IMR-90 (cell line): ENCODE data around the gene SFXN3. TPM values are rescaled to one million over a fixed set of nuclear protein-coding genes. Genes with fewer than 3 reads are reported as not detected.

ENCODE experiments used
- ATAC-seq: fragments of 200-7000 bp; cut with Tn5 transposase; 2 replicates; pipeline ENCODE4 v1.9.1; 2020; ENCODE audit warnings: low read depth, mild to moderate bottlenecking, moderate library complexity
- BruUV-seq: library from RNA; stranded (reverse); fragments of 400-500 nt; replicated peaks from 2 replicates; lab custom pipeline; 2021; lab: Mats Ljungman, UMichigan
- CTCF ChIA-PET: fragments of 300-600 bp; formaldehyde crosslinking; extraction: SDS; loops from one replicate; lab custom pipeline; 2021; ENCODE audit warnings: antibody characterized with exemption; lab: Yijun Ruan, JAX
- POLR2A ChIA-PET: fragments of 300-600 bp; sonication (Branson Sonifier 250); formaldehyde crosslinking; loops from one replicate; lab custom pipeline; 2022; ENCODE audit warnings: antibody characterized with exemption; ENCODE audit not compliant: unreplicated experiment; lab: Charles Lee
- DNase-seq: peaks from one replicate; pipeline ENCODE4 v3.0.0; 2013
- H2AFZ ChIP-seq: replicated peaks from 2 replicates; pipeline ENCODE3; 2013; ENCODE audit warnings: low read length, mild to moderate bottlenecking; ENCODE audit not compliant: poor library complexity
- H2AK5ac ChIP-seq: 2 replicates; pipeline ENCODE4 v1.6.1; 2013; ENCODE audit warnings: low read depth, low read length, inconsistent platforms
- H2AK9ac ChIP-seq: replicated peaks from 2 replicates; pipeline ENCODE3; 2013; ENCODE audit warnings: mild to moderate bottlenecking, low read depth, low read length, moderate library complexity; ENCODE audit not compliant: poor library complexity
- H2BK120ac ChIP-seq: 2 replicates; pipeline ENCODE4 v1.6.1; 2013; ENCODE audit warnings: low read depth, low read length, inconsistent platforms
- H2BK15ac ChIP-seq: 3 replicates; pipeline ENCODE4 v1.6.1; 2013; ENCODE audit warnings: low read depth, low read length, inconsistent platforms
- H2BK20ac ChIP-seq: 2 replicates; pipeline ENCODE4 v1.6.1; 2013; ENCODE audit warnings: low read depth, mild to moderate bottlenecking, inconsistent platforms, low read length, moderate library complexity
- H2BK5ac ChIP-seq: 2 replicates; pipeline ENCODE4 v1.6.1; 2013; ENCODE audit warnings: mild to moderate bottlenecking, low read depth, low read length, inconsistent platforms; ENCODE audit not compliant: poor library complexity, severe bottlenecking
- H3K14ac ChIP-seq: replicated peaks from 2 replicates; pipeline ENCODE4 v1.6.1; 2013; ENCODE audit warnings: low read depth, low read length, inconsistent platforms
- H3K18ac ChIP-seq: 2 replicates; pipeline ENCODE4 v1.6.1; 2013; ENCODE audit warnings: low read depth, low read length, control low read depth
- H3K23ac ChIP-seq: 2 replicates; pipeline ENCODE4 v1.6.1; 2013; ENCODE audit warnings: low read depth, low read length, inconsistent platforms
- H3K27ac ChIP-seq: 2 replicates; pipeline ENCODE4 v1.5.1; 2013; ENCODE audit warnings: mild to moderate bottlenecking, control low read depth, low read length; ENCODE audit not compliant: insufficient read depth
- H3K27me3 ChIP-seq: 2 replicates; pipeline ENCODE4 v1.6.1; 2013; ENCODE audit warnings: low read length; ENCODE audit not compliant: control insufficient read depth, insufficient read depth
- H3K36me3 ChIP-seq: 2 replicates; pipeline ENCODE4 v1.6.1; 2013; ENCODE audit warnings: low read length, mixed read lengths; ENCODE audit not compliant: control insufficient read depth, insufficient read depth
- H3K4ac ChIP-seq: 2 replicates; pipeline ENCODE4 v1.6.1; 2013; ENCODE audit warnings: low read depth, low read length, inconsistent platforms
- H3K4me1 ChIP-seq: 2 replicates; pipeline ENCODE4 v1.6.1; 2013; ENCODE audit warnings: low read length, mixed read lengths; ENCODE audit not compliant: control insufficient read depth, insufficient read depth
- H3K4me2 ChIP-seq: 2 replicates; pipeline ENCODE4 v1.6.1; 2013; ENCODE audit warnings: low read depth, mild to moderate bottlenecking, control low read depth, low read length, moderate library complexity
- H3K4me3 ChIP-seq: 2 replicates; pipeline ENCODE4 v1.5.1; 2013; ENCODE audit warnings: low read depth, mild to moderate bottlenecking, control low read depth, low read length, moderate library complexity; ENCODE audit not compliant: insufficient read depth
- H3K56ac ChIP-seq: 2 replicates; pipeline ENCODE4 v1.6.1; 2013; ENCODE audit warnings: low read length, inconsistent platforms; ENCODE audit not compliant: insufficient read depth; ENCODE audit errors: extremely low read depth
- H3K79me1 ChIP-seq, 2 experiments: 2 replicates each; pipeline ENCODE4 v1.6.1; 2013; ENCODE audit warnings: low read length in 2 of 2, inconsistent platforms in 1 of 2, low read depth in 1 of 2
- H3K9ac ChIP-seq: 2 replicates; pipeline ENCODE4 v1.6.1; 2013; ENCODE audit warnings: low read depth, low read length, control low read depth
- H3K9me1 ChIP-seq: 2 replicates; pipeline ENCODE4 v1.6.1; 2013; ENCODE audit warnings: low read length, inconsistent platforms; ENCODE audit not compliant: insufficient read depth
- H3K9me3 ChIP-seq: 2 replicates; pipeline ENCODE4 v1.6.1; 2013; ENCODE audit warnings: low read length; ENCODE audit not compliant: control insufficient read depth, insufficient read depth
- H4K20me1 ChIP-seq: 2 replicates; pipeline ENCODE4 v1.6.1; 2013; ENCODE audit warnings: low read length, inconsistent platforms; ENCODE audit not compliant: insufficient read depth
- H4K5ac ChIP-seq: 2 replicates; pipeline ENCODE4 v1.6.1; 2013; ENCODE audit warnings: mild to moderate bottlenecking, low read depth, low read length, control low read depth
- H4K8ac ChIP-seq, 2 experiments: 2 replicates each; pipeline ENCODE4 v1.6.1; 2013; ENCODE audit warnings: low read depth in 2 of 2, low read length in 2 of 2, control low read depth in 1 of 2, inconsistent platforms in 1 of 2
- H4K91ac ChIP-seq: 2 replicates; pipeline ENCODE4 v1.6.1; 2013; ENCODE audit warnings: low read depth, low read length, inconsistent platforms; ENCODE audit not compliant: insufficient read depth
- BHLHE40 ChIP-seq: fragments of 150-350 bp; IDR thresholded peaks from 2 replicates; pipeline ENCODE4 v1.6.1; 2016; ENCODE audit warnings: mild to moderate bottlenecking, low read depth, low read length
- CEBPB ChIP-seq: IDR thresholded peaks from 2 replicates; pipeline ENCODE4 v1.6.1; 2012; ENCODE audit warnings: low read depth, low read length, improper control_type of control experiment
- CHD1 ChIP-seq: IDR thresholded peaks from 2 replicates; pipeline ENCODE4 v1.6.1; 2012; ENCODE audit warnings: low read depth, low read length, improper control_type of control experiment
- FOS ChIP-seq: fragments of 150-350 bp; IDR thresholded peaks from 2 replicates; pipeline ENCODE4 v1.6.1; 2016; ENCODE audit warnings: low read depth, low read length
- MAFK ChIP-seq: IDR thresholded peaks from 2 replicates; pipeline ENCODE4 v1.6.1; 2012; ENCODE audit warnings: low read depth, low read length, improper control_type of control experiment
- MAZ ChIP-seq: IDR thresholded peaks from 2 replicates; pipeline ENCODE4 v1.6.1; 2012; ENCODE audit warnings: low read depth, mild to moderate bottlenecking, low read length, improper control_type of control experiment, moderate library complexity, borderline replicate concordance
- MXI1 ChIP-seq: IDR thresholded peaks from 2 replicates; pipeline ENCODE4 v1.6.1; 2012; ENCODE audit warnings: low read depth, mild to moderate bottlenecking, low read length, moderate library complexity, borderline replicate concordance
- NFE2L2 ChIP-seq: fragments of 150-350 bp; IDR thresholded peaks from 2 replicates; pipeline ENCODE4 v1.6.1; 2016; ENCODE audit warnings: low read depth, mild to moderate bottlenecking, low read length
- POLR2A ChIP-seq: IDR thresholded peaks from 2 replicates; pipeline ENCODE4 v1.6.1; 2012; ENCODE audit warnings: mild to moderate bottlenecking, low read depth, low read length
- RAD21 ChIP-seq: IDR thresholded peaks from 2 replicates; pipeline ENCODE4 v1.6.1; 2012; ENCODE audit warnings: low read length, improper control_type of control experiment
- RCOR1 ChIP-seq: IDR thresholded peaks from 2 replicates; pipeline ENCODE4 v1.6.1; 2012; ENCODE audit warnings: mild to moderate bottlenecking, low read length, improper control_type of control experiment; ENCODE audit not compliant: insufficient replicate concordance
- RFX5 ChIP-seq: IDR thresholded peaks from 2 replicates; pipeline ENCODE4 v1.8.0; 2012; ENCODE audit warnings: low read depth, mild to moderate bottlenecking, low read length, moderate library complexity
- SMC3 ChIP-seq: fragments of 150-350 bp; IDR thresholded peaks from 2 replicates; pipeline ENCODE4 v1.6.1; 2016; ENCODE audit warnings: low read depth, mild to moderate bottlenecking, antibody characterized with exemption, low read length, moderate library complexity
- WGBS, 2 experiments: methylation state at CpG; one replicate each; pipeline versions ENCODE4 v1.1.5 to v1.1.7; 2013; ENCODE audit warnings: missing lambda C conversion rate in 2 of 2; ENCODE audit not compliant: insufficient read length in 1 of 2; ENCODE audit errors: extremely low coverage in 2 of 2; 5-methylcytosine and 5-hydroxymethylcytosine counted together
- dilution Hi-C: fragments of 300-500 bp; cut with HindIII; formaldehyde crosslinking; loops from one replicate; pipeline ENCODE4 v1.14.3; 2018; ENCODE audit warnings: low sequenced_read_pairs; ENCODE audit not compliant: unreplicated experiment
- in situ Hi-C: fragments of 300-500 bp; cut with MboI; formaldehyde crosslinking; loops from 3 replicates; pipeline ENCODE4 v1.14.3; 2019; ENCODE audit warnings: low sequenced_read_pairs, inconsistent platforms, mixed read lengths
- intact Hi-C: fragments of 100-400 bp; cut with micrococcal nuclease; formaldehyde crosslinking; loops from 2 replicates; pipeline ENCODE4 v1.10.0; 2022
- polyA plus RNA-seq, 3 experiments: library from polyadenylated mRNA; depleted of rRNA; stranded (reverse); fragments of >200 nt; gene quantifications; 2 replicates each; pipeline ENCODE4 v1.2.3, GENCODE V29; 2012; ENCODE audit warnings: low replicate concordance in 1 of 3
- total RNA-seq: library from RNA; depleted of rRNA; stranded (reverse); fragments of >200 nt; gene quantifications from 2 replicates; pipeline ENCODE4 v1.2.3, GENCODE V29; 2012
- TF ChIP-seq, protein P1 (sequence below): fragments of 150-350 bp; IDR thresholded peaks from 2 replicates; pipeline ENCODE4 v1.6.1; 2017; ENCODE audit warnings: mild to moderate bottlenecking, antibody characterized with exemption, low read length, low read depth
- TF ChIP-seq, protein P2 (sequence below): conservative IDR thresholded peaks from 2 replicates; pipeline ENCODE4 v1.5.1; 2012; ENCODE audit warnings: mild to moderate bottlenecking, low read depth, low read length, improper control_type of control experiment
- TF ChIP-seq, protein P3 (sequence below): fragments of 150-350 bp; IDR thresholded peaks from 2 replicates; pipeline ENCODE4 v1.6.1; 2016; ENCODE audit warnings: low read depth, mild to moderate bottlenecking, low read length, moderate library complexity, borderline replicate concordance

Gene SFXN3
- total and polyA plus RNA-seq, 2 of the 4 experiments (the other 2 are of a cell fraction), result 64.7 to 77.2 TPM

DNA sequence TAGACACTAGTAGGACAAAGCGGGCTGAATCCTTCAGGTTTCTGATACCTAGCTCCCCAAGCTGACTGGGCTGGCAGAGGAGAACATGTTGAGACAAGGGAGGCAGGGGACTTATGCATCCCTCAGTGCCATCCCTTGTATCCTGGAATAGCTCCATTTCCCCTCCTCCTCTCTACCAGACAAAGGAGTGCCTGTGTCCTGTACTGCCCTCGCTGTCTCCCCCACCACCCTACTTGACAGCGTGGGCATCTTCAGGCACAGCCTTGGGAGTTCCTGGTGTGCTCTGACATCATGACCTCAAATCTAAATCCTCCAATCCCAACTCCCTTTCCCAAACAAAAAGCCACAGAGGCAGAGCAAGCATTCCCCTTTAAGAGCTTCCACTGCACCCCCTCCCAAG is 9.0 kb downstream of the SFXN3 start:
- Histone ChIP-seq H3K4me2 (no peak overlapping the region), H3K36me3 (peaks cover 45% of the 10 kb centered on the region), H3K9ac (no peak overlapping the region), H2AFZ (no peak overlapping the region), H2AK9ac (no peak overlapping the region), H3K27me3 (no peaks in the 10 kb centered on the region), H4K91ac (no peak overlapping the region), H3K9me1 (peaks cover 2% of the 10 kb centered on the region; the same call in 1 of the 2 replicates), H3K27ac (no peak overlapping the region), H4K8ac (no peak overlapping the region), H2BK5ac (no peak overlapping the region), H2BK20ac (no peak overlapping the region), H3K9me3 (no peaks in the 10 kb centered on the region), H3K4me3 (no peak overlapping the region), H3K4me1 (peaks cover 10% of the 10 kb centered on the region), H3K56ac (no peak overlapping the region), H3K18ac (no peak overlapping the region), H2BK120ac (no peak overlapping the region), H3K79me1 (peaks cover 16 to 33% of the 10 kb centered on the region in 2 experiments), H4K20me1 (peaks cover 16% of the 10 kb centered on the region; the same call in 1 of the 2 replicates), H4K5ac (no peak overlapping the region), H2BK15ac (no peak overlapping the region), H3K14ac (no peak overlapping the region), H3K4ac (no peak overlapping the region), H2AK5ac (no peak overlapping the region), H3K23ac (no peak overlapping the region)
- BruUV-seq, result no TSS peak
- TF ChIP-seq MAZ (no peak), CHD1 (no peak), FOS (no peak), BHLHE40 (no peak), SMC3 (no peak), POLR2A (no peak), RAD21 (no peak), RFX5 (no peak), RCOR1 (no peak), NFE2L2 (no peak), MAFK (no peak), MXI1 (no peak), CEBPB (no peak)
- TF ChIP-seq, protein P1, sequence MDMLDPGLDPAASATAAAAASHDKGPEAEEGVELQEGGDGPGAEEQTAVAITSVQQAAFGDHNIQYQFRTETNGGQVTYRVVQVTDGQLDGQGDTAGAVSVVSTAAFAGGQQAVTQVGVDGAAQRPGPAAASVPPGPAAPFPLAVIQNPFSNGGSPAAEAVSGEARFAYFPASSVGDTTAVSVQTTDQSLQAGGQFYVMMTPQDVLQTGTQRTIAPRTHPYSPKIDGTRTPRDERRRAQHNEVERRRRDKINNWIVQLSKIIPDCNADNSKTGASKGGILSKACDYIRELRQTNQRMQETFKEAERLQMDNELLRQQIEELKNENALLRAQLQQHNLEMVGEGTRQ, result no peak
- TF ChIP-seq, protein P2, sequence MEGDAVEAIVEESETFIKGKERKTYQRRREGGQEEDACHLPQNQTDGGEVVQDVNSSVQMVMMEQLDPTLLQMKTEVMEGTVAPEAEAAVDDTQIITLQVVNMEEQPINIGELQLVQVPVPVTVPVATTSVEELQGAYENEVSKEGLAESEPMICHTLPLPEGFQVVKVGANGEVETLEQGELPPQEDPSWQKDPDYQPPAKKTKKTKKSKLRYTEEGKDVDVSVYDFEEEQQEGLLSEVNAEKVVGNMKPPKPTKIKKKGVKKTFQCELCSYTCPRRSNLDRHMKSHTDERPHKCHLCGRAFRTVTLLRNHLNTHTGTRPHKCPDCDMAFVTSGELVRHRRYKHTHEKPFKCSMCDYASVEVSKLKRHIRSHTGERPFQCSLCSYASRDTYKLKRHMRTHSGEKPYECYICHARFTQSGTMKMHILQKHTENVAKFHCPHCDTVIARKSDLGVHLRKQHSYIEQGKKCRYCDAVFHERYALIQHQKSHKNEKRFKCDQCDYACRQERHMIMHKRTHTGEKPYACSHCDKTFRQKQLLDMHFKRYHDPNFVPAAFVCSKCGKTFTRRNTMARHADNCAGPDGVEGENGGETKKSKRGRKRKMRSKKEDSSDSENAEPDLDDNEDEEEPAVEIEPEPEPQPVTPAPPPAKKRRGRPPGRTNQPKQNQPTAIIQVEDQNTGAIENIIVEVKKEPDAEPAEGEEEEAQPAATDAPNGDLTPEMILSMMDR, result no peak
- TF ChIP-seq, protein P3, sequence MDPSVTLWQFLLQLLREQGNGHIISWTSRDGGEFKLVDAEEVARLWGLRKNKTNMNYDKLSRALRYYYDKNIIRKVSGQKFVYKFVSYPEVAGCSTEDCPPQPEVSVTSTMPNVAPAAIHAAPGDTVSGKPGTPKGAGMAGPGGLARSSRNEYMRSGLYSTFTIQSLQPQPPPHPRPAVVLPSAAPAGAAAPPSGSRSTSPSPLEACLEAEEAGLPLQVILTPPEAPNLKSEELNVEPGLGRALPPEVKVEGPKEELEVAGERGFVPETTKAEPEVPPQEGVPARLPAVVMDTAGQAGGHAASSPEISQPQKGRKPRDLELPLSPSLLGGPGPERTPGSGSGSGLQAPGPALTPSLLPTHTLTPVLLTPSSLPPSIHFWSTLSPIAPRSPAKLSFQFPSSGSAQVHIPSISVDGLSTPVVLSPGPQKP, result no peak
- intact Hi-C loops (no loop called here), in situ Hi-C loops (no loop called here), dilution Hi-C loops (no loop called here)
- 67% methylated on average over 2 of the region's 3 CpGs; no CpG with 5 or more reads in 1 of the 2 experiments for WGBS, 2 experiments
- DNase-seq, result no peak
- ATAC-seq, result no peak
- ChIA-PET CTCF (interaction anchor here (0.5 to 1.6 kb wide), 3 partner anchors 9 to 71 kb away, joined by 3 to 11 read pairs (median 4); no protein-coding TSS in a partner anchor), POLR2A (interaction anchor here (0.6 kb wide), 1 partner anchor 13 kb away, joined by 5 read pairs; no protein-coding TSS in a partner anchor)
